HepG2 (cell line): ENCODE results near the gene MRPS17. TPM values are rescaled to one million over a fixed set of nuclear protein-coding genes. Genes with fewer than 3 reads are reported as not detected.

Source experiments
- ARHGAP35 ChIP-seq: sonication (generic); formaldehyde crosslinking; IDR thresholded peaks from 2 replicates; pipeline ENCODE4 v1.9.0; 2022; ENCODE audit warnings: mild to moderate bottlenecking, inconsistent platforms, moderate library complexity, missing genetic modification reagents, borderline replicate concordance
- ATF1 ChIP-seq: IDR thresholded peaks from 2 replicates; pipeline ENCODE4 v1.6.1; 2016; ENCODE audit warnings: mild to moderate bottlenecking, control low read depth
- ATM ChIP-seq: fragments of 450-650 bp; IDR thresholded peaks from 2 replicates; pipeline ENCODE4 v1.7.1; 2017; ENCODE audit warnings: mild to moderate bottlenecking, borderline replicate concordance
- CBX2 ChIP-seq, 2 experiments: fragments of 200-600 bp in 1 of 2; sonication (generic); formaldehyde crosslinking in 1 of 2; IDR thresholded peaks; 2 replicates each; pipeline versions ENCODE4 v1.7.0 to v1.8.1; 2018 to 2022; ENCODE audit warnings: low read depth in 2 of 2, low read length in 1 of 2, mild to moderate bottlenecking in 1 of 2, missing genetic modification reagents in 1 of 2
- EHMT2 ChIP-seq: fragments of 200-600 bp; sonication (generic); IDR thresholded peaks from 2 replicates; pipeline ENCODE4 v1.7.0; 2017; ENCODE audit warnings: antibody characterized with exemption, low read depth, low read length, borderline replicate concordance
- ELF3 ChIP-seq: IDR thresholded peaks from 2 replicates; pipeline ENCODE4 v1.6.1; 2016; ENCODE audit warnings: missing genetic modification reagents, missing compliant biosample characterization
- EZH2 ChIP-seq: conservative IDR thresholded peaks from 2 replicates; pipeline ENCODE4 v1.6.1; 2012; ENCODE audit warnings: mild to moderate bottlenecking, low read depth, low read length, moderate library complexity
- GABPA ChIP-seq, 2 experiments: IDR thresholded peaks; 2 replicates each; pipeline ENCODE4 v1.6.1; 2011 to 2016; ENCODE audit warnings: low read depth in 2 of 2, low read length in 1 of 2, missing biosample characterization in 1 of 2, missing genetic modification characterization in 1 of 2
- GABPB1 ChIP-seq: IDR thresholded peaks from 2 replicates; pipeline ENCODE4 v1.6.1; 2016; ENCODE audit warnings: mild to moderate bottlenecking, missing genetic modification reagents, moderate library complexity, missing compliant biosample characterization
- ISL2 ChIP-seq: sonication (generic); formaldehyde crosslinking; IDR thresholded peaks from 2 replicates; pipeline ENCODE4 v1.5.0; 2020; ENCODE audit warnings: missing genetic modification reagents
- JARID2 ChIP-seq: sonication (generic); formaldehyde crosslinking; IDR thresholded peaks from 2 replicates; pipeline ENCODE4 v1.8.1; 2023; ENCODE audit warnings: missing genetic modification reagents, inconsistent platforms; ENCODE audit not compliant: insufficient replicate concordance
- KLF12 ChIP-seq: sonication (generic); formaldehyde crosslinking; IDR thresholded peaks from 2 replicates; pipeline ENCODE4 v1.4.0; 2020; ENCODE audit warnings: missing genetic modification reagents, borderline replicate concordance
- MED1 ChIP-seq: sonication (generic); formaldehyde crosslinking; IDR thresholded peaks from 2 replicates; pipeline ENCODE4 v1.4.0; 2020; ENCODE audit warnings: missing genetic modification reagents
- PAX8 ChIP-seq: sonication (generic); formaldehyde crosslinking; IDR thresholded peaks from 2 replicates; pipeline ENCODE4 v1.8.0; 2022; ENCODE audit warnings: mild to moderate bottlenecking, missing genetic modification reagents, borderline replicate concordance
- PITX1 ChIP-seq: sonication (generic); formaldehyde crosslinking; IDR thresholded peaks from 2 replicates; pipeline ENCODE4 v1.5.1; 2020; ENCODE audit warnings: mild to moderate bottlenecking, missing genetic modification reagents
- REPIN1 ChIP-seq: sonication (generic); formaldehyde crosslinking; IDR thresholded peaks from 2 replicates; pipeline ENCODE4 v1.8.0; 2022; ENCODE audit warnings: missing genetic modification reagents, low read depth, mild to moderate bottlenecking, borderline replicate concordance
- SMARCC2 ChIP-seq: fragments of 450-650 bp; IDR thresholded peaks from 2 replicates; pipeline ENCODE4 v1.6.1; 2017; ENCODE audit warnings: antibody characterized with exemption, mild to moderate bottlenecking
- SP4 ChIP-seq: sonication (generic); formaldehyde crosslinking; IDR thresholded peaks from 2 replicates; pipeline ENCODE4 v1.8.1; 2023; ENCODE audit warnings: mild to moderate bottlenecking, missing genetic modification reagents
- SRSF4 ChIP-seq: fragments of 200-400 bp; formaldehyde crosslinking; IDR thresholded peaks from one replicate; pipeline ENCODE4 v1.6.1; 2018; ENCODE audit warnings: mild to moderate bottlenecking, low read depth, low read length, moderate library complexity; ENCODE audit not compliant: poor library complexity, severe bottlenecking
- STAG1 ChIP-seq: sonication (generic); formaldehyde crosslinking; IDR thresholded peaks from 2 replicates; pipeline ENCODE4 v1.4.0; 2020; ENCODE audit warnings: missing genetic modification reagents
- TEAD3 ChIP-seq: optimal IDR thresholded peaks from 2 replicates; pipeline ENCODE3; 2016; ENCODE audit warnings: borderline replicate concordance
- U2AF2 ChIP-seq: fragments of 200-400 bp; formaldehyde crosslinking; IDR thresholded peaks from 2 replicates; pipeline ENCODE4 v1.6.1; 2017; ENCODE audit warnings: low read depth, mild to moderate bottlenecking, low read length
- ZFY ChIP-seq: sonication (generic); formaldehyde crosslinking; IDR thresholded peaks from 2 replicates; pipeline ENCODE4 v1.4.0; 2020; ENCODE audit warnings: missing genetic modification reagents
- ZNF263 ChIP-seq: sonication (generic); formaldehyde crosslinking; IDR thresholded peaks from 2 replicates; pipeline ENCODE4 v1.4.0; 2020; ENCODE audit warnings: missing genetic modification reagents
- ZNF292 ChIP-seq: sonication (generic); formaldehyde crosslinking; IDR thresholded peaks from 2 replicates; pipeline ENCODE4 v1.8.1; 2022; ENCODE audit warnings: mild to moderate bottlenecking, low read depth, missing genetic modification reagents, borderline replicate concordance
- ZNF510 ChIP-seq: sonication (generic); formaldehyde crosslinking; IDR thresholded peaks from 2 replicates; pipeline ENCODE4 v1.4.0; 2020; ENCODE audit warnings: low read depth, mild to moderate bottlenecking, missing genetic modification reagents
- ZNF543 ChIP-seq: sonication (generic); formaldehyde crosslinking; IDR thresholded peaks from 2 replicates; pipeline ENCODE4 v1.4.0; 2020; ENCODE audit warnings: mild to moderate bottlenecking, missing genetic modification reagents
- ZNF556 ChIP-seq: sonication (generic); formaldehyde crosslinking; IDR thresholded peaks from 2 replicates; pipeline ENCODE4 v1.4.0; 2020; ENCODE audit warnings: mild to moderate bottlenecking, missing genetic modification reagents, borderline replicate concordance
- ZNF772 ChIP-seq: sonication (generic); formaldehyde crosslinking; IDR thresholded peaks from 2 replicates; pipeline ENCODE4 v1.5.0; 2020; ENCODE audit warnings: mild to moderate bottlenecking, missing genetic modification reagents
- ZSCAN9 ChIP-seq: IDR thresholded peaks from 2 replicates; pipeline ENCODE4 v1.6.1; 2016; ENCODE audit warnings: borderline replicate concordance
- polyA plus RNA-seq, 8 experiments: library from polyadenylated mRNA; depleted of rRNA in 3 of 8; stranded (reverse) in 7 of 8; unstranded in 1 of 8; fragments of >200 nt; fragmentation: Illumina TruSeq in 4 of 8; extraction: Trizol in 4 of 8; gene quantifications; 2 replicates each; pipeline versions ENCODE4 v1.2.1 to v1.2.3, GENCODE V29; 2011 to 2016; ENCODE audit warnings: low read depth in 4 of 8, missing spikeins in 1 of 8, mixed read lengths in 1 of 8; ENCODE audit not compliant: insufficient read depth in 1 of 8
- total RNA-seq, 5 experiments: library from RNA; depleted of rRNA; stranded (reverse); fragments of >200 nt; fragmentation: Illumina TruSeq; extraction: Trizol; gene quantifications; 2 replicates each; pipeline ENCODE4 v1.2.3, GENCODE V29; 2016; ENCODE audit warnings: low read depth in 1 of 5
- TF ChIP-seq, protein P1 (sequence below): sonication (generic); formaldehyde crosslinking; IDR thresholded peaks from 2 replicates; pipeline ENCODE4 v1.5.1; 2020; ENCODE audit warnings: missing genetic modification reagents, mild to moderate bottlenecking, borderline replicate concordance
- TF ChIP-seq, protein P2 (sequence below): sonication (generic); formaldehyde crosslinking; IDR thresholded peaks from 2 replicates; pipeline ENCODE4 v1.4.0; 2020; ENCODE audit warnings: missing genetic modification reagents, borderline replicate concordance

The MRPS17 gene
- total and polyA plus RNA-seq, 2 of the 13 experiments (the other 11 are each of a cell fraction or from before 2014, with no cell fraction given), result 14.9 to 31.3 TPM

DNA sequence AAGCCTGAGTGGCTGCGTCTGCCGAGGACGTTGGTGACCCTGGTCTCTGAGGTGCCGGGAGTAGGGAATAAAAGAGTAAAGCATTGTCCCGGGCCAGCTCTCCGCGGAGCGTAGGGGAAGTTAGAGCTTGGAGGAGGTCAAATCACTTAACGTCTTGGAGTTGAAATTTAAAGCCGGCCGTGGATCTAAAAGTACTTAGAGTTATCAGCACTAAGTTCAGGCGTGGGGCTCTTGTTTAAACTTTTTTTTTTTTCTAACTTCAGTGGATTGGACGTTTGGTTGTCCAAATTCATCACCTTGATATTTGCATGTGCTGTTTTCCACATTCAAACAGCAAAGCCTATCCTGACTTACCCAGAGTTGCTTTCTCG is 13.4 kb downstream of the MRPS17 start (continued):
- TF ChIP-seq ISL2 (CRISPR knock-in tag) (no peak), STAG1 (CRISPR knock-in tag) (no peak), ELF3 (CRISPR knock-in tag) (no peak), ZNF263 (0 out of 2 replicates have a peak, but pooled peaks have one; percentile 26), ZSCAN9 (CRISPR knock-in tag) (no peak), GABPA (IDR thresholded peaks at IDR 0.05; ENCODE audit: low read depth, low read length) (no peak), GABPA (CRISPR knock-in tag; IDR thresholded peaks at IDR 0.05; ENCODE audit: low read depth) (no peak), ZNF772 (CRISPR knock-in tag) (no peak), EZH2 (no peak), PAX8 (no peak), JARID2 (CRISPR knock-in tag) (no peak), ATM (no peak), REPIN1 (CRISPR knock-in tag) (peak; percentile 30; the same call in 1 of the 2 replicates), ZFY (CRISPR knock-in tag) (no peak), ZNF556 (CRISPR knock-in tag) (0 out of 2 replicates have a peak, but pooled peaks have one; percentile 2), ZNF510 (CRISPR knock-in tag) (no peak), SP4 (CRISPR knock-in tag) (no peak), ARHGAP35 (no peak), PITX1 (CRISPR knock-in tag) (no peak), U2AF2 (no peak), EHMT2 (no peak), KLF12 (peak; percentile 13; the same call in 1 of the 2 replicates), SRSF4 (no peak), SMARCC2 (no peak), ATF1 (CRISPR knock-in tag) (no peak), ZNF292 (no peak), ZNF543 (CRISPR knock-in tag) (no peak; the same call in 1 of the 2 replicates), TEAD3 (CRISPR knock-in tag) (no peak), CBX2 (IDR thresholded peaks at IDR 0.05; ENCODE audit: low read depth, low read length) (no peak), CBX2 (CRISPR knock-in tag; IDR thresholded peaks at IDR 0.05; ENCODE audit: low read depth) (no peak), GABPB1 (CRISPR knock-in tag) (no peak), MED1 (CRISPR knock-in tag) (0 out of 2 replicates have a peak, but pooled peaks have one; percentile 1)
- TF ChIP-seq, protein P1, sequence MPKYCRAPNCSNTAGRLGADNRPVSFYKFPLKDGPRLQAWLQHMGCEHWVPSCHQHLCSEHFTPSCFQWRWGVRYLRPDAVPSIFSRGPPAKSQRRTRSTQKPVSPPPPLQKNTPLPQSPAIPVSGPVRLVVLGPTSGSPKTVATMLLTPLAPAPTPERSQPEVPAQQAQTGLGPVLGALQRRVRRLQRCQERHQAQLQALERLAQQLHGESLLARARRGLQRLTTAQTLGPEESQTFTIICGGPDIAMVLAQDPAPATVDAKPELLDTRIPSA, result no peak
- TF ChIP-seq, protein P2, sequence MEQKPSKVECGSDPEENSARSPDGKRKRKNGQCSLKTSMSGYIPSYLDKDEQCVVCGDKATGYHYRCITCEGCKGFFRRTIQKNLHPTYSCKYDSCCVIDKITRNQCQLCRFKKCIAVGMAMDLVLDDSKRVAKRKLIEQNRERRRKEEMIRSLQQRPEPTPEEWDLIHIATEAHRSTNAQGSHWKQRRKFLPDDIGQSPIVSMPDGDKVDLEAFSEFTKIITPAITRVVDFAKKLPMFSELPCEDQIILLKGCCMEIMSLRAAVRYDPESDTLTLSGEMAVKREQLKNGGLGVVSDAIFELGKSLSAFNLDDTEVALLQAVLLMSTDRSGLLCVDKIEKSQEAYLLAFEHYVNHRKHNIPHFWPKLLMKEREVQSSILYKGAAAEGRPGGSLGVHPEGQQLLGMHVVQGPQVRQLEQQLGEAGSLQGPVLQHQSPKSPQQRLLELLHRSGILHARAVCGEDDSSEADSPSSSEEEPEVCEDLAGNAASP (CRISPR knock-in tag), result peak; percentile 8; the same call in 1 of the 2 replicates
